Measurements from ENCODE around the gene NHERF2.

Gene NHERF2

GRCh38 chr16:2026461-2027023, at the start of gene NHERF2:
Gene NHERF2, plus strand, starts transcription at chr16:2026902. Its CDS starts 104 bp downstream, at chr16:2027006.
- peak; percentile 42 for DNase-seq

- no peak for DNase-seq
These were observed 49.5 kb upstream of the NHERF2 start for GRCh38 chr16:1976951-1977874.

DNA sequence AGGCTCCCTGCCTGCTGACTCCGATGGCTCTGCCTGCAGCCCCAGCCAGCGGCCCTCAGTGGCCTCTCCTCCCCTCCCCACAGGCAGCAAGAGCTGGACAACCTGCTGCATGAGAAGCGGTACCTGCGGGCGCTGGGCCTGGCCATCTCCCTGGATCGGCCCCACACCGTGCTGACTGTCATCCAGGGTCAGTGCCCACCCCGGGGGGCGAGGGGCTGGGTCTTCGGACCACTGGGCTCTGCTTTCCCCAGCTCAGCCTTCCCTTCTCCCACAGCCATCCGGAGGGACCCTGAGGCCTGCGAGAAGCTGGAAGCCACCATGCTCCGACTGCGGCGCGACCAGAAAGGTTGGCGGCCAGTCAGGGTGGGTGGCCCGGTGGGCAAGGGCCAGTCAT, 48.8 kb upstream of the NHERF2 start:
- DNase-seq = no peak

DNA sequence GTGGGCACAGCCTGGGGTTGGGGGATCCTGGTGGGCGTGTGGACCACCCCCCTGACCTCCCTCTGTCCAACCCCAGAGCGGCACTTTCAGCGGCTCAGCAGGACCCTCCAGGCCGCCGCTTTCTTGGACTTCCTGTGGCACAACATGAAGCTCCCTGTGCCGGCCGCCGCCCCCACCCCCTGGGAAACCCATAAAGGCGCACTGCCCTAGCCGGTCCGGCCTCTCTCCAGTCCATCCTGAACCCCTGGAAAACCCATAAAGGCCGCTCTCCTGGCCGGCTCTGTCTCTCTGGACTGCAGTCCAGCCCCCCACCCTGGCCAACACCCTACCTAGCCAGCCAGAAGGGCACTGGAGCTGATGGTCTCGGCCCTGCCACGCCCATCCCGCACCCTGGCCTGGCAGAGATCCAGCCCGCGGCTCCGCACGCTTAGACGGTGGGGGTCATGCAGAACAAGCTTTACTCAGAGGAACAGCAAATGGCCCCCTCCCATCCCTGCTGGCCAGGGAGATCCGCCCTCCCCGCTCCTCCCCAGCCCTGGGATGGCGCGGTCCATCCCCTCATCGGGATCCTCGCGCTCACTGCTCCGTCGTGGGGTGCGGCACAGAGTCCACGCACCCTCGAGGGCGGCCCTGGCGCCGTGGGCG, 48.1 kb upstream of the NHERF2 start:
- no peak for DNase-seq

GRCh38 chr16:1979271-1980029, 47.3 kb upstream of the NHERF2 start:
- no peak for DNase-seq

DNA sequence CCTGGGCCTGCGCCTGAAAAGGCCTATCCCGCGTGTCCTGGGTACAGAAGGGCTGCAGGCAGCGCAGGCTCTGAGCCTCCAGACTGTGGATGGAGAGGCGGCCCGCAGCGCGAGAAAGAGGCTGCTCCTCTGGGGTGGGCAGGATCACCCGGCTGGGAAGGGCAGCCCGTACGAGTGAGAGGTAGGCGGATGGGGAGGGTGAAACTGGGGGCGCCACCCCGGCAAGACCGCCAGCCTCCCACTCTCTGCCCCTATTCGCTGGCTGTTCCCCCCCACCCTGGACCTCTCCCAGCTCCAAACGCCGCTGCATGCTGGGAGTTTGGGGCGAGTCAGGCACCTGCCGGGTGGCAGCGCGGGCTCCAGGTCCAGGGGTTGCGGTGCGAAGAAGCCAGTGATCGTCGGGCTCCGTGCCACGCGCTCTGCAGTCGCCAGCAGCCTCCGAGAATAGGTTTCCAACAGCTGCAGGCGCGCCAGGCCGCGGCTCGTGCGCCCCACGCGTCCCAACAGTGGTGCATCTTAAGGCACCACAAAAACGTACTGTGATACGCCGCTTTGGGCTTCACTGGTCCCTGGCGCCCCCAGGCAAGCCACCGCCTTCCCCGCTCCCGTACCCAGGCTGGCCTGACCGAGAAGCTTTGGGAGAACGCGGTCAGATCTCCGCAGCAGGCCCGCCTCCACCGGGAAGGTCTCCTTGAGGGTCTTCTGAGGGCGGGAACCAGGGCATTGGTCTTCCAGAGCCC, 46.5 kb upstream of the NHERF2 start:
- peak; percentile 26 for DNase-seq

DNA sequence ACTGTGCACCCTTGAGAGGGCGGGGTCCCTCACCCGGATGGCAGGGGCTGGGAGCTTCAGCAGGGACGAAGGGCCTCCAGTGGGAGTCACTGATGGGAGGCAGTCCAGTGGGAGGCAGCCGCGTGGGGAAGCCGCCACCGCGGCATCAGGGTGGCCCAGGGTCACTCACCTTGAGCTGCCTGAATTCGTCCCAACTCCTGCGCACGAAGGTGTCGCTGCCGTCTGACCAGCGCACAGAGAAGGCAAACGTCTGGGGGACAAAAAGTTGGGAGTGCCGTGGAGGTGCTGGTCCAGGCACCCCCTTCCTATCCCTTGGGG, 46.0 kb upstream of the NHERF2 start:
- no peak for DNase-seq

DNA sequence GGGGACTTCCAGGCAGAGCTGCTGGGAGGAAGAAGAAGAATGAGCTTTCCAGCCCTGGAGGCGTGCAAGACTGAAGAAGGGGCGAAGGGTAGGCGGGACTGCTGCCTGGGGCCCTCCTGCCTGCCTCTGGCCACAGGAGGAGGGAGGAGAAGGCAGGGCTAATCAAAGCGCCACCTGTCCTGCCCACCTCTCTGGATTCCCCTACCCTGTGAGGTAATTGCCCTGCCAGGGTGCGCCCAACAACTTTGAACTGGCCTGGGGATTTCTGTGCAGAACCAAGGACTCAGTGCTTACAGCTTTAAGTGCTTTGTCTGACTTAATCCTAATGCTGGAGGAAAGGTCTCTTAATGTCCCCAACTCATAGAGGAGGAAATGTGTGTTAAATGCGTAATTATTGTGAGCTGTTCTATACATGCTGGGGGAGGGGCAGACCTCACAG, 45.3 kb upstream of the NHERF2 start, which contains the start of gene NOXO1:
Gene NOXO1, minus strand, starts transcription at position 72 of the 439 bp plus-strand sequence. CDS start 290 bp downstream, outside the sequence.
- DNase-seq = peak; percentile 41

GRCh38 chr16:1982013-1982433, 44.7 kb upstream of the NHERF2 start:
- DNase-seq = peak; percentile 31

- DNase-seq = no peak
These were observed 43.6 kb upstream of the NHERF2 start for GRCh38 chr16:1982991-1983543.

GRCh38 chr16:1983544-1984346, 43.0 kb upstream of the NHERF2 start, which contains the start of gene GFER:
Gene GFER, plus strand, starts transcription at chr16:1984193. Its CDS starts 26 bp downstream, at chr16:1984219.
- peak; percentile 95 for DNase-seq

DNA sequence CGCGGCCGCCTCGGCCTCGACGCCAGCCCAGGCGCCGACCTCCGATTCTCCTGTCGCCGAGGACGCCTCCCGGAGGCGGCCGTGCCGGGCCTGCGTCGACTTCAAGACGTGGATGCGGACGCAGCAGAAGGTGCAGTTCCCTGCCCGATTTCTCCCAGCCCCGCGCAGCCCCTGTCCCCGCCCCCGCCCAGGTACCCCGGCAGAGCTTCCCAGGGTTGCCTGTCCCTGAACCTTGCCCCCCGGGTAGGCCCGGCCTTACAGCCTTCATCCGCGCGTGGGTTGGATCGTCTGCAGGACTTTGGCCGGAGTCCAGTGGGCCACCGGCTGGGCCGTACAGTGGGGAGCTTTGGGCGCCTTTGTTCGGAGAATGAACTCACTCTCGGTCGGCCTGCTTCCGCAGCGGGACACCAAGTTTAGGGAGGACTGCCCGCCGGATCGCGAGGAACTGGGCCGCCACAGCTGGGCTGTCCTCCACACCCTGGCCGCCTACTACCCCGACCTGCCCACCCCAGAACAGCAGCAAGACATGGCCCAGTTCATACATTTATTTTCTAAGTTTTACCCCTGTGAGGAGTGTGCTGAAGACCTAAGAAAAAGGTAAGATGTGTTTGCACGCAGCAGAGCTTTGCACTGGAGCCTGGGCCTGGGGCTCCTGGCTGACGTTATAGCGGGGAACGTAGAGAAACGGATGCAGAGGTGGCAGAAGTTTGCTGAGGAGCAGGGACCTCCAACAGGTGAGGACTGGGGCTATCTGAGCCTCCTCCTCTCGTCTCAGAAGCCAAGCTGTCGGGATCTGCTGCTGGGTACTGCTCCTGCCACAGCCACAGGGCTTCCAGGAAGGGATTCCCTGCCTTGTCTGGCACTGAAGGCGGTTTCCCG, 42.1 kb upstream of the NHERF2 start:
- no peak for DNase-seq

GRCh38 chr16:1985466-1986150, 41.1 kb upstream of the NHERF2 start:
- no peak for DNase-seq

GRCh38 chr16:1987198-1987597, 39.5 kb upstream of the NHERF2 start:
- no peak for DNase-seq

DNA sequence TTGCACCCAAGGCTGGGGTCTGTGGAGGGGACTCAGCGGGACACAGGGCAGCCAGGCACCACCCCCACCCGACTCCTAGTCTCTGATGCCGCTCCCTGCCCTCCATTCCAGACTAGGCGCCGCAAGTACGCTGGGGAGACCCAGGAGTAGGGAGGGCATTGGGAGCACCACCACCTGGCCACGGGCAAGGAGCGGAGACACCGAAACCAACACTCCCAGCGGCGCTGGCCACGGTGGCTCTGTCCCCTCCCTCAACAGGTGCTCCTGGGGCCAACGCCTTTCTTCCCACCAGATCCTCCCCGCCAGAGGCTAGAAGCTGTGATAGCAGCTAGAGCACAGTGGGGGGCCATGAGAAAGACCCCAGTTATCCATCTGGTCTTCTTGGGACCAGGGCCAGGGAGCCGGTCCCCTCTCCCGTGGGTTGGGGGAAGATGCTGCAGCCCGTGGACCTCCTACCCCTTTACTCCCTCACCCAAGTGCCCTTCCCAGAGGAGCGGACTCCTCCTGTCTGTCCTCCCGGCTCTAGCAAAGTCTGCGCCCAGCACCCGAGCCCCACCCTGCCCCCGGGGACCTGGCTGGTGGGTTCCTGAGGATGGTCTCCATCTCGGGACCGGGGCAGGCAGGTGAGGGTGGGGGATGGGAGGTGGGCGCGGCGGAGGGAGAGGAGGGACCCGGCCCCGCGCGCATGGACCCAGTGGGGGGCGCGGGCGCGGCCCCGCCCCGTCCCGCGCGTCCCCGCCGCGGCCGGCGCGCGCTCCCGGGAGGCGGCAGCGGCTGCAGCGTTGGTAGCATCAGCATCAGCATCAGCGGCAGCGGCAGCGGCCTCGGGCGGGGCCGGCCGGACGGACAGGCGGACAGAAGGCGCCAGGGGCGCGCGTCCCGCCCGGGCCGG, 37.2 kb upstream of the NHERF2 start, which contains the start of gene SYNGR3:
Gene SYNGR3, plus strand, starts transcription at position 762 of the 892 bp plus-strand sequence. CDS start 133 bp downstream, outside the sequence.
- DNase-seq = peak; percentile 48

- DNase-seq = no peak
These were observed 36.7 kb upstream of the NHERF2 start for GRCh38 chr16:1990101-1990350.

- peak; percentile 33 for DNase-seq
These were observed 36.2 kb upstream of the NHERF2 start for GRCh38 chr16:1990351-1991134.

Measured in NCI-H82 (cell line).